BLaER1 treated with 17β-estradiol and CSF1 and Interleukin-3, amounts not matched to agents 10 nM and 100 nM (cell line): ENCODE results near the gene B3GALT5.

ENCODE experiments used
- H3K27ac ChIP-seq, 11 experiments: shearing (Covaris generic); formaldehyde crosslinking; 2 replicates each; pipeline ENCODE4 v1.8.1; 2022
- H3K27me3 ChIP-seq, 11 experiments: shearing (Covaris generic); formaldehyde crosslinking; 2 replicates each; pipeline ENCODE4 v1.8.1; 2022
- H3K36me3 ChIP-seq, 11 experiments: shearing (Covaris generic); formaldehyde crosslinking; 2 replicates each; pipeline ENCODE4 v1.8.1; 2022
- H3K4me1 ChIP-seq, 10 experiments: shearing (Covaris generic); formaldehyde crosslinking; 2 replicates each; pipeline ENCODE4 v1.8.1; 2022
- H3K4me2 ChIP-seq, 11 experiments: shearing (Covaris generic); formaldehyde crosslinking; 2 replicates each; pipeline ENCODE4 v1.8.1; 2022
- H3K4me3 ChIP-seq, 10 experiments: shearing (Covaris generic); formaldehyde crosslinking; 2 replicates each; pipeline ENCODE4 v1.8.1; 2022
- H3K9ac ChIP-seq, 11 experiments: shearing (Covaris generic); formaldehyde crosslinking; 2 replicates each; pipeline ENCODE4 v1.8.1; 2022
- H3K9me3 ChIP-seq, 11 experiments: shearing (Covaris generic); formaldehyde crosslinking; replicated peaks in 1 of 11; 2 replicates each; pipeline ENCODE4 v1.8.1; 2022
- H4K20me1 ChIP-seq, 11 experiments: shearing (Covaris generic); formaldehyde crosslinking; 2 replicates each; pipeline ENCODE4 v1.8.1; 2022
- Cebpa-rat ChIP-seq, 11 experiments: shearing (Covaris generic); IDR thresholded peaks; 2 replicates each; pipeline ENCODE4 v1.8.1; 2022

The B3GALT5 gene

DNA sequence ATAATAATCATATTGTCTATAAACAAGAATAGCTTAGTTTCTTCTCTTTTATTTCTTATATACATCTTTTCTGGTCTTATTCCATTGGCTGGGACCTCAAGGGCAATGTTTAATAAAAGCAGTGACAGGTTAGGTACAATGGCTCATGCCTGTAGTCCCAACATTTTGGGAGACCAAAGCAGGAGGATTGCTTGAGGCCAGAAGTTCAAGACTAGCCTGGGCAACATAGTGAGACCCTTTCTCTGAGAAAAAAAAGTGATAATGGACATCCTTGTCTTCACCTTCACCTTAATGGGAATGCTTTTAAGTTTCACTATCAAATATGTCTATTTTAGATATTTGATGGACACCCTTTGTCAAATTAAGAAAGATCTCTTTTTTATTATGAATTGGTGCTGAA lies 8.1 kb downstream of the B3GALT5 start:
- Histone ChIP-seq H3K4me3 (no peak overlapping the region), H3K4me2 (no peak overlapping the region), H3K27ac (no peak overlapping the region), H3K4me1 (peaks cover 5 to 9% (median 7%) of the 10 kb centered on the region in 10 experiments; a peak in 17 of 20 replicates), H3K9ac (no peak overlapping the region), H4K20me1 (no peaks in the 10 kb centered on the region), H3K9me3 (peaks cover 17 to 41% (median 32%) of the 10 kb centered on the region in 11 experiments), H3K27me3 (no peaks in the 10 kb centered on the region), H3K36me3 (no peaks in the 10 kb centered on the region)
- no peak for TF ChIP-seq Cebpa-rat (IDR thresholded peaks at IDR 0.05)

DNA sequence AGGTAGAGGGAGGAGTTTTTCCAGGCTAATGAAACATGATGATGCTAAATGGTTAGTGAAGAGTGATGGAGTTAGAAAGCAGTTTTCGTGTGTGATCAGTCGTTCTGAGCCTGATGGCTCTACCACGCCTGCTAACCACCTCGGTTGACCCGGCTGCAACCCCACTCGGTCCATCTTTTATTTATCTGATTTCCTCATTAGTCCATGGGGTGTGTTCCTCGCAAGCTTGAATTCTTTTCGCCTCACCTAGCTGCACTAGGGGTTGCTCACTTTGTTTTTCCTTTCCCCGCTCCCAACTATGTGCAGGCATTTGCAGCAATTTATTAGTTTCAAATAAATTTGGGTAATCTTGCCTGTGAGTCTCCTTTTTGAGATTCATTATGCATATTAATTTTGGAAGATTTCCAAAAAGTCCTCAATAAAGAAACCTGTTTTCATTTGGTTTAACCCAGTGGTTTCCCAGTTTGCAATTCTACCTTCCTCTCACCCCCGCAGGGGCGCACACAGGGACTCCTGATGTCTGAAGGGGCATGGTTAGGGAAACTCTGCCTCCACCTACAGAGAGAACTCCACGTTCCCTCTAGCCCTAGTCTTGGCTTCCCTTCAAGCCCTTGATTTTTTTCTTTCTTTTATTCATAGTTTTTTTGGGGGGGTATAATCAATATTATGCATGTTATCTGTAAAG lies 12.6 kb downstream of the B3GALT5 start:
- H3K27ac ChIP-seq, result no peak overlapping the region
- no peaks in the 10 kb centered on the region for H3K36me3 ChIP-seq
- no peak overlapping the region for H3K4me3 ChIP-seq
- peaks cover 0 to 6% (median 5%) of the 10 kb centered on the region in 10 experiments; a peak in 13 of 20 replicates for H3K4me1 ChIP-seq
- TF ChIP-seq Cebpa-rat (IDR thresholded peaks at IDR 0.05), result no peak
- H3K9me3 ChIP-seq, result peaks cover 18 to 36% (median 22%) of the 10 kb centered on the region in 11 experiments
- no peaks in the 10 kb centered on the region for H3K27me3 ChIP-seq
- no peak overlapping the region for H3K9ac ChIP-seq
- H3K4me2 ChIP-seq, result no peak overlapping the region
- H4K20me1 ChIP-seq, result no peaks in the 10 kb centered on the region

DNA sequence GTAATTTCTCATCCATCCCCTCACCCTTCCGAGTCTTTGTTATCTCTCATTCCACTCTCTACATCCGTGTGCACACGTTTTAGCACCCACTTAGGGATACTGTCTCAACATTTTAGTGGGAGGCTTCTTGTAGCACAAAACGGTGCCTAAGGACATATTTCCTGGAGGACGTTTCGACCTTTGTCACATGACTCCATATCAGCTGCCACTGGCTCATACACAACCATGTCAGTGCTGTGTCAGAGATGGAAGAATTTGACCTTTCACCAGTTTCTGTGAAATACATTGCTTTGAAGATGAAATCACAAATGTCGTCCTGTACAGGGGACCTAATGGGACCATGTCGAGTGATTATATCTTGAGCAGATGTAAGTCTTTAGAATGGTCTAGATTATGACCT lies 15.6 kb downstream of the B3GALT5 start:
- Histone ChIP-seq H3K4me2 (no peak overlapping the region), H3K4me1 (peaks cover 0 to 10% (median 9%) of the 10 kb centered on the region in 10 experiments; a peak in 13 of 20 replicates), H3K4me3 (no peak overlapping the region), H3K36me3 (no peaks in the 10 kb centered on the region), H3K9me3 (peaks cover 16 to 35% (median 21%) of the 10 kb centered on the region in 11 experiments), H3K9ac (no peak overlapping the region), H4K20me1 (no peaks in the 10 kb centered on the region), H3K27me3 (no peaks in the 10 kb centered on the region), H3K27ac (no peak overlapping the region)
- no peak for TF ChIP-seq Cebpa-rat (IDR thresholded peaks at IDR 0.05)

DNA sequence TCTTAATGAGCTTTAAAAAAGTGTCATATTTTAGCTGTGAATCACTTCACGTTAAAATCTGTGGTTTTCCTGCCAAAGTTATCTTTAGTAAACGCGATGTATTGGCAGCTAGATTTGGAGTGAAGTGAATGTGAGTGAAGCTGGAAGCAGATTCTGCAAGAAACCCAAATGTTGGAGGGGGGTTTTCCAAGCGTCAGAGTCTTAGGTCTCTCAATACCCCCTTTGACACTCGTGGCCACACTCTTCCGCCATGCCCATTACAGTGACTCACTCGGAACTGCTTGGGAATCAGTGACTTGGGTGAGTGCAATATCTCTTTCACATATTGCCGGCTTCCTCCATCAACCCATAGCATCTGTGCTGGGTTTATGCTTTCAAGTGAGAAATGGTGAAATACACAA lies 17.5 kb downstream of the B3GALT5 start:
- no peaks in the 10 kb centered on the region for H3K27me3 ChIP-seq
- H3K4me3 ChIP-seq, result no peak overlapping the region
- H3K9ac ChIP-seq, result no peak overlapping the region
- peaks cover 0 to 10% (median 9%) of the 10 kb centered on the region in 10 experiments; a peak in 13 of 20 replicates for H3K4me1 ChIP-seq
- H3K27ac ChIP-seq, result no peak overlapping the region
- no peak for TF ChIP-seq Cebpa-rat (IDR thresholded peaks at IDR 0.05)
- H4K20me1 ChIP-seq, result no peaks in the 10 kb centered on the region
- peaks cover under 1 to 17% (median 6%) of the 10 kb centered on the region in 11 experiments; a peak in 8 of 22 replicates for H3K9me3 ChIP-seq
- peak overlapping the region in 9 of 11 experiments; percentile 10 to 62 (median 29); a peak in 16 of 22 replicates for H3K4me2 ChIP-seq
- no peaks in the 10 kb centered on the region for H3K36me3 ChIP-seq

DNA sequence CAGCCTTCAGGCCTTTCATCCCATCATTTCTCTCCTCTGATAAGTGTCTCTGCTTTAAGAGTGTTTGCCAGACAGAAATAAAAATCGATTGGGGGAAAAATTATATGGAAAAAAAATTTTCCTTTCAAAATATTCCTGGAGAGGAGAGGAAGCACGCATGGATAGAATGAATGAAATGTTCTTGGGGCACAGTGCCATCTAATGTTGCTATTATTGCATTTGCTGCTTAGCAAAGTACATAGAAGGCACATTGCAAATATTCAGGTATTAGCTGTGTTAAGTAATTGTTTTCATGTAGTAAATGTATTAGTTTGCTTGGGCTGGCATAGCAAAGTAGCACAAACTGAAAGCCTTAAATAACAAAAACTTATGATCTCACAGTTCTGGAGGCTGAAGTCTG lies 18.1 kb downstream of the B3GALT5 start:
- H3K9ac ChIP-seq, result no peak overlapping the region
- peaks cover 0 to 10% (median 9%) of the 10 kb centered on the region in 10 experiments; a peak in 13 of 20 replicates for H3K4me1 ChIP-seq
- H3K27ac ChIP-seq, result no peak overlapping the region

DNA sequence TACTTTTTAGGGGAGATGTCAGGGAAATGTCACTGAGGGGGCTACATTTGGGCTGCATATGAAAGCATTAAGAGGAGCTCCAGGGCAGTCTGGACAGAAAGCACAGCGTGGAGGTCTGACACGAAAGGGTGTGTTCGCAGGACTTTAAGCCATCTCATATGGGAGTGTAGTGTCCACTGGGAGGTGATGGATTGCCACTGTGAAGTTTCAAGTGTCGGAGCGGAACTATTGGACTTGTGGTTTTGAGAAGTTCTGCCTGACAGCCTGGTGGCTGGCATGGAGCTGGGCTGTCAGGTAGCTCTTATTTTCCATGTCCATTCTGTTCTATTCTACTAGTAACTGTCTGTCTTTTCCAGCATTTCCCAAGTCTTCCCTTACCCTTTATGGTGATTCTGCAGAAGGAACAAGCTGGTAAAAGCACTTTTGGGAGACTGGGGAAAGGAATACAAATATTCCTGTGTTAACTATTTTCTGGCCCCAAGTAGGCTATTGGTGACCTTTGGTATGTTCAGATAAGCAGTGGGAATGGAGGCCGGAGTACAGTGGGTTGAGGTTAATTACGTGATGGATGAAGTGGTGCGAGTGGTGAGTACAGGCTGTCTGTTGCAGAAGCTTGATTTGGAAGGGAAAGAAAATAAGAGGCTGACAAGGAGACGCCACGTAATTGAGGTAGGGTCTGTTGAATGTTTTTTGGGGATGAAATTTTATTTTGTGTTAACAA lies 19.3 kb downstream of the B3GALT5 start:
- H3K9me3 ChIP-seq, result peaks cover 0 to under 1% (median 0%) of the 10 kb centered on the region in 11 experiments; a peak in 1 of 22 replicates
- peaks cover 0 to 10% (median 9%) of the 10 kb centered on the region in 10 experiments; a peak in 13 of 20 replicates for H3K4me1 ChIP-seq
- H3K9ac ChIP-seq, result no peak overlapping the region
- no peak overlapping the region for H3K4me3 ChIP-seq
- H3K36me3 ChIP-seq, result no peaks in the 10 kb centered on the region
- no peak overlapping the region for H3K27ac ChIP-seq
- no peaks in the 10 kb centered on the region for H4K20me1 ChIP-seq
- no peak for TF ChIP-seq Cebpa-rat (IDR thresholded peaks at IDR 0.05)
- no peak overlapping the region for H3K4me2 ChIP-seq
- no peaks in the 10 kb centered on the region for H3K27me3 ChIP-seq

More for the DNA sequence above, 18.1 kb downstream of the B3GALT5 start:
- no peaks in the 10 kb centered on the region for H3K27me3 ChIP-seq
- no peak overlapping the region for H3K4me3 ChIP-seq
- TF ChIP-seq Cebpa-rat (IDR thresholded peaks at IDR 0.05), result no peak
- H4K20me1 ChIP-seq, result no peaks in the 10 kb centered on the region
- no peaks in the 10 kb centered on the region for H3K36me3 ChIP-seq
- H3K4me2 ChIP-seq, result peak overlapping the region in 8 of 11 experiments; percentile 10 to 62 (median 34); a peak in 12 of 22 replicates
- H3K9me3 ChIP-seq, result peaks cover 0 to 12% (median 3%) of the 10 kb centered on the region in 11 experiments; a peak in 5 of 22 replicates

DNA sequence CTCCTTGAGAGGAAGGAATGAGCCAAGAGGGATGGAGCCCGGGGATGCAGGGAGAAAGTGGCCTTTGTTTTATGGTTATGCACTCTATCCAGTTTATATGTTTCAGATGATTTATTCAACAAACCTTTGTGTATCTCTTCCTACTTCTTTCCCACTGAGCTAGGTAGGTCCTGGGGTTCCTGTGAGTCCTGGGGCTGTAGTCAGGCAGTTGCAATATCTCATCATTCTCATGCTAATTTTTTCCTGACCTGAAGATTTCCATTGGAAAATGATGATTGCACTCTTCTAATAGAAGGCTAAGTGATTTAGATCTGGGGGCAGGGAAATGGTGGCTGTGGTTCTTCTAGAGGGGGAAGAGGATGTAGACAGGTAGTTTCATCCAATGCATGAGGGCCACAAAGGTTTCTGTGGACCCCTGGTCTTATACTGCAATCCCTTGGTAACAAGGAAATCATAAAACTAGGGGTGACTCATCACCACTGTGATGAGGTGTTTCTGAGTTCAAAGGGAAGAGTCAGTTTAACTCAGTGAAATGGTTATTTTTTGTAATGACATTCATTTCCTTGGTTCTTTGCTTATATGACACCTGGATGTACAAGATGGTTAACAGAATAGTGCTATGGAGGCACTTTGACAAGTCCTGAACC lies 20.2 kb downstream of the B3GALT5 start:
- H3K9ac ChIP-seq, result no peak overlapping the region
- H3K36me3 ChIP-seq, result no peaks in the 10 kb centered on the region
- H3K9me3 ChIP-seq, result no peaks in the 10 kb centered on the region; a peak in 1 of 22 replicates
- no peak for TF ChIP-seq Cebpa-rat (IDR thresholded peaks at IDR 0.05)
- H3K27ac ChIP-seq, result no peak overlapping the region
- H3K4me3 ChIP-seq, result no peak overlapping the region
- no peaks in the 10 kb centered on the region for H3K27me3 ChIP-seq
- H3K4me1 ChIP-seq, result peaks cover 0 to 11% (median 9%) of the 10 kb centered on the region in 10 experiments; a peak in 13 of 20 replicates
- no peak overlapping the region for H3K4me2 ChIP-seq
- no peaks in the 10 kb centered on the region for H4K20me1 ChIP-seq

DNA sequence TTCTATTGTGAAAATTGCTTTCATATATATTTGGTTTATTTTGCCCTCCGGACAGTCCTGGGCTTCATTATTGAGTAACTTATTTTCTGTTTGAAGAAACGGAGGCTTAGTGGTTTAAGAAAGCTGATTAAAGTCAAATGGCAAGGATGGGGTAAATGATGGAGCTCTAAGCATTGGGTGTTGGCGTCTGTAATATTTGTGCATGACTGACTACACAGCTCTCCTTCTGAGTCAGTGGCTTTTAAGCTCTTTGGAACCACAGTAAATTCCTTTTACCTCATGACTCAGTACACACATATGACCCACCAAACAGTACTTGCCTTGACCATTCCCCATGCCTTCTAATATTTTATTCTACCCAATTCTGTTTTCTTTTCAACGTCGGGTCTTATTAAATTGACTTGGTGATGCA lies 21.0 kb downstream of the B3GALT5 start:
- Histone ChIP-seq H3K36me3 (no peaks in the 10 kb centered on the region), H3K4me2 (no peak overlapping the region), H3K4me1 (peaks cover 0 to 15% (median 9%) of the 10 kb centered on the region in 10 experiments; a peak in 13 of 20 replicates), H3K9me3 (peaks cover 0 to 3% (median 0%) of the 10 kb centered on the region in 11 experiments; a peak in 1 of 22 replicates), H3K27ac (no peak overlapping the region), H4K20me1 (no peaks in the 10 kb centered on the region), H3K9ac (no peak overlapping the region), H3K27me3 (no peaks in the 10 kb centered on the region), H3K4me3 (no peak overlapping the region)
- no peak for TF ChIP-seq Cebpa-rat (IDR thresholded peaks at IDR 0.05)

DNA sequence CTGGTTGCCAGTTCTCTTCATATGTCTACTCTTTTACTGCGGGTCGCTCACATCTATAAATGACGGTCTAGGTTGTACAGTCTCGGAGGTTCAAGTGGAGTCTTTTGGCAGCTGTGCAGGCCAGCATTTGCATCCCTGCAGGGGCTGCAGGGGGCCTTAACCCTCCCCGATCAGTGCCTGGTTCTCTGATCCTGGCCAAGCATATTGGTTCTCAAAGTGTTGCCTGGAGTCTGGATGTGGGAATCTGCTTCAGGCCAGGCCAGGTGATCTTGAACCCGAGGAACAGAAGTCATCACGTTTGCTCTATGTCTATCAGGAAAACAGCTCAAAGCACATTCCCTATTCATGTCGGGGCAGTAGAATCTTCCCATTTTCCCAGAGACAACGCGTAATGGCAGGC lies 21.8 kb downstream of the B3GALT5 start:
- Histone ChIP-seq H3K4me3 (no peak overlapping the region), H3K36me3 (no peaks in the 10 kb centered on the region), H3K4me1 (peaks cover 0 to 17% (median 9%) of the 10 kb centered on the region in 10 experiments; a peak in 13 of 20 replicates), H3K4me2 (no peak overlapping the region), H3K9ac (no peak overlapping the region), H3K27ac (no peak overlapping the region), H4K20me1 (no peaks in the 10 kb centered on the region), H3K27me3 (no peaks in the 10 kb centered on the region), H3K9me3 (peaks cover 0 to 4% (median 0%) of the 10 kb centered on the region in 11 experiments; a peak in 1 of 22 replicates)
- no peak for TF ChIP-seq Cebpa-rat (IDR thresholded peaks at IDR 0.05)
